WTC11 (cell line): Measurements from ENCODE around the gene ADGRF1.
"Not testable (repeated sequence)": the region's sequence is repeated elsewhere in the genome, so short reads cannot be mapped to it uniquely, and the experiment has no call there.

Source experiments
- TF ChIP-seq, protein P1 (sequence below): sonication (generic); formaldehyde crosslinking; IDR thresholded peaks from 2 replicates; pipeline ENCODE4 v1.8.0; 2022; ENCODE audit warnings: mild to moderate bottlenecking, missing genetic modification reagents
- TF ChIP-seq, protein P2 (sequence below): sonication (generic); formaldehyde crosslinking; conservative IDR thresholded peaks from 2 replicates; pipeline ENCODE4 v1.8.1; 2022; ENCODE audit warnings: mild to moderate bottlenecking, missing genetic modification reagents
- TF ChIP-seq, protein P3 (sequence below): sonication (generic); formaldehyde crosslinking; IDR thresholded peaks from 2 replicates; pipeline ENCODE4 v1.8.1; 2023; ENCODE audit warnings: mild to moderate bottlenecking, missing genetic modification reagents, moderate library complexity

DNA sequence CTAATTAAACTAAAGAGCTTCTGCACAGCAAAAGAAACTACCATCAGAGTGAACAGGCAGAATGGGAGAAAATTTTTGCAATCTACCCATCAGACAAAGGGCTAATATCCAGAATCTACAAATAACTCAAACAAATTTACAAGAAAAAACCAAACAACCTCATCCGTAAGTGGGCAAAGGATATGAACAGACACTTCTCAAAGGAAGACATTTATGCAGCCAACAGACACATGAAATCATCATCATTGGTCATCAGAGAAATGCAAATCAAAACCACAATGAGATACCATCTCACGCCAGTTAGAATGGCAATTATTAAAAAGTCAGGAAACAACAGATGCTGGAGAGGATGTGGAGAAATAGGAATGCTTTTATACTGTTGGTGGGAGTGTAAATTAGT, 49.7 kb downstream of the ADGRF1 start:
- TF ChIP-seq, protein P1, sequence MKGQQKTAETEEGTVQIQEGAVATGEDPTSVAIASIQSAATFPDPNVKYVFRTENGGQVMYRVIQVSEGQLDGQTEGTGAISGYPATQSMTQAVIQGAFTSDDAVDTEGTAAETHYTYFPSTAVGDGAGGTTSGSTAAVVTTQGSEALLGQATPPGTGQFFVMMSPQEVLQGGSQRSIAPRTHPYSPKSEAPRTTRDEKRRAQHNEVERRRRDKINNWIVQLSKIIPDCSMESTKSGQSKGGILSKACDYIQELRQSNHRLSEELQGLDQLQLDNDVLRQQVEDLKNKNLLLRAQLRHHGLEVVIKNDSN (CRISPR knock-in tag): not testable (repeated sequence)
- TF ChIP-seq, protein P2, sequence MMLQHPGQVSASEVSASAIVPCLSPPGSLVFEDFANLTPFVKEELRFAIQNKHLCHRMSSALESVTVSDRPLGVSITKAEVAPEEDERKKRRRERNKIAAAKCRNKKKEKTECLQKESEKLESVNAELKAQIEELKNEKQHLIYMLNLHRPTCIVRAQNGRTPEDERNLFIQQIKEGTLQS (CRISPR knock-in tag): not testable (repeated sequence)
- TF ChIP-seq, protein P3, sequence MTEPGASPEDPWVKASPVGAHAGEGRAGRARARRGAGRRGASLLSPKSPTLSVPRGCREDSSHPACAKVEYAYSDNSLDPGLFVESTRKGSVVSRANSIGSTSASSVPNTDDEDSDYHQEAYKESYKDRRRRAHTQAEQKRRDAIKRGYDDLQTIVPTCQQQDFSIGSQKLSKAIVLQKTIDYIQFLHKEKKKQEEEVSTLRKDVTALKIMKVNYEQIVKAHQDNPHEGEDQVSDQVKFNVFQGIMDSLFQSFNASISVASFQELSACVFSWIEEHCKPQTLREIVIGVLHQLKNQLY: not testable (repeated sequence)
